GM12801 (cell line): ENCODE results near the gene SMIM21.

Experiments
- CTCF ChIP-seq: IDR thresholded peaks from one replicate; pipeline ENCODE4 v1.5.1; 2011; ENCODE audit warnings: control low read depth; ENCODE audit not compliant: insufficient read length; ENCODE audit errors: extremely low read depth

SMIM21 gene

GRCh38 chr18:75427603-75428002, at the start of gene SMIM21:
Gene SMIM21 (minus strand): TSS chr18:75427703. CDS start chr18:75427563, 140 bp downstream.
- no peak for TF ChIP-seq CTCF

GRCh38 chr18:75475228-75475627, 47.7 kb upstream of the SMIM21 start:
- TF ChIP-seq CTCF = no peak

- TF ChIP-seq CTCF = no peak
Observed at GRCh38 chr18:75474332-75474731, 46.8 kb upstream of the SMIM21 start.

- TF ChIP-seq CTCF = no peak
Observed at GRCh38 chr18:75473316-75473715, 45.8 kb upstream of the SMIM21 start.

GRCh38 chr18:75472906-75473305, 45.4 kb upstream of the SMIM21 start:
- no peak for TF ChIP-seq CTCF

GRCh38 chr18:75472396-75472795, 44.9 kb upstream of the SMIM21 start:
- TF ChIP-seq CTCF = no peak

GRCh38 chr18:75471850-75472249, 44.3 kb upstream of the SMIM21 start:
- no peak for TF ChIP-seq CTCF

GRCh38 chr18:75467851-75468250, 40.3 kb upstream of the SMIM21 start:
- TF ChIP-seq CTCF = no peak
